DOHH2 (cell line): ENCODE results near the gene FBXO4.

Source experiments
- H3F3A ChIP-seq: fragments of 200-600 bp; sonication (generic), shearing (Covaris generic); 2 replicates; pipeline ENCODE4 v1.6.0; 2016; ENCODE audit warnings: antibody characterized with exemption, mild to moderate bottlenecking; ENCODE audit not compliant: control insufficient read depth, insufficient read depth
- H3K27ac ChIP-seq: fragments of 200-600 bp; sonication (generic); 2 replicates; pipeline ENCODE4 v1.5.1; 2014; ENCODE audit warnings: low read depth, mild to moderate bottlenecking, low read length, moderate library complexity
- H3K27me3 ChIP-seq: fragments of 200-600 bp; sonication (generic); 2 replicates; pipeline ENCODE4 v1.6.1; 2014; ENCODE audit warnings: mild to moderate bottlenecking, low read length, mixed read lengths; ENCODE audit not compliant: control insufficient read depth
- H3K36me3 ChIP-seq: fragments of 200-600 bp; sonication (generic); 2 replicates; pipeline ENCODE4 v1.6.1; 2014; ENCODE audit warnings: mild to moderate bottlenecking, low read length, moderate library complexity, mixed read lengths; ENCODE audit not compliant: control insufficient read depth
- H3K4me1 ChIP-seq: fragments of 200-600 bp; sonication (generic); 2 replicates; pipeline ENCODE4 v1.6.1; 2014; ENCODE audit warnings: mild to moderate bottlenecking, low read length, mixed read lengths; ENCODE audit not compliant: control insufficient read depth
- H3K4me2 ChIP-seq: fragments of 200-600 bp; sonication (generic); 2 replicates; pipeline ENCODE4 v1.6.0; 2014; ENCODE audit warnings: mild to moderate bottlenecking, low read length, moderate library complexity
- H3K4me3 ChIP-seq: fragments of 200-600 bp; sonication (generic); 2 replicates; pipeline ENCODE4 v1.5.1; 2014; ENCODE audit warnings: mild to moderate bottlenecking, low read length, mixed read lengths
- H3K79me2 ChIP-seq: fragments of 200-600 bp; sonication (generic); 2 replicates; pipeline ENCODE4 v1.6.1; 2014; ENCODE audit warnings: mild to moderate bottlenecking, low read length, mixed read lengths; ENCODE audit not compliant: control insufficient read depth
- H3K9me2 ChIP-seq: fragments of 200-600 bp; sonication (generic); replicated peaks from 2 replicates; pipeline ENCODE4 v1.6.1; 2014; ENCODE audit warnings: mild to moderate bottlenecking, low read length, mixed read lengths; ENCODE audit not compliant: control insufficient read depth
- H3K9me3 ChIP-seq: fragments of 200-600 bp; sonication (generic); 2 replicates; pipeline ENCODE4 v1.6.1; 2014; ENCODE audit warnings: antibody characterized with exemption, low read length, mixed read lengths; ENCODE audit not compliant: control insufficient read depth, insufficient read depth
- H4K20me1 ChIP-seq: fragments of 200-600 bp; sonication (generic); 2 replicates; pipeline ENCODE4 v1.6.0; 2014; ENCODE audit warnings: low read depth, mild to moderate bottlenecking, antibody characterized with exemption, low read length, moderate library complexity; ENCODE audit not compliant: control insufficient read depth, insufficient read depth
- EZH2phosphoT487 ChIP-seq: fragments of 200-600 bp; sonication (generic); IDR thresholded peaks from 2 replicates; pipeline ENCODE4 v1.6.1; 2017; ENCODE audit warnings: borderline replicate concordance, mild to moderate bottlenecking, antibody characterized with exemption, low read length, moderate library complexity, mixed read lengths
- TF ChIP-seq, protein P1 (sequence below): fragments of 200-600 bp; sonication (generic); IDR thresholded peaks from one replicate; pipeline ENCODE4 v1.5.1; 2014; ENCODE audit warnings: antibody characterized with exemption, mild to moderate bottlenecking, low read depth, low read length; ENCODE audit not compliant: poor library complexity, severe bottlenecking

Gene FBXO4

DNA sequence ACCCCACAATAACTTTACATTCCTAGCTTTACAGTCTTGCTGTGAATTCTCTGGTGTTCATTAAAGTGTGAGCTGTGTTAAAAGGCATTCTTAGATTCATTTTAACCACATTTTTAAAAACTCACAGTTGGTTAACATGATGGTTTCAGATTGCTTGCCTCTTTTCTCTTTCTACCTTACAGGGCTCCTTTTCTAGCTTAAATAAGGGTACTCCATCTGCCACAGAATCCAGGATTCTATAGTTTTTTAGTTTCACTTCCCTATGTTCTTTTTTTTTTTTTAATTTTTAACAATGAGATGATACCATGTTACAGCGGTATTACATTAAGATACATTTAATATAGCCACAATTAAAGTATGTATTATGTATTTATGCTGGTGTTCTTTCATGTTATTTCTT, 3.9 kb upstream of the FBXO4 start:
- H3F3A ChIP-seq = peaks cover 17% of the 10 kb centered on the region
- no peaks in the 10 kb centered on the region for H3K9me3 ChIP-seq
- H4K20me1 ChIP-seq = no peaks in the 10 kb centered on the region
- TF ChIP-seq EZH2phosphoT487 = no peak
- TF ChIP-seq, protein P1, sequence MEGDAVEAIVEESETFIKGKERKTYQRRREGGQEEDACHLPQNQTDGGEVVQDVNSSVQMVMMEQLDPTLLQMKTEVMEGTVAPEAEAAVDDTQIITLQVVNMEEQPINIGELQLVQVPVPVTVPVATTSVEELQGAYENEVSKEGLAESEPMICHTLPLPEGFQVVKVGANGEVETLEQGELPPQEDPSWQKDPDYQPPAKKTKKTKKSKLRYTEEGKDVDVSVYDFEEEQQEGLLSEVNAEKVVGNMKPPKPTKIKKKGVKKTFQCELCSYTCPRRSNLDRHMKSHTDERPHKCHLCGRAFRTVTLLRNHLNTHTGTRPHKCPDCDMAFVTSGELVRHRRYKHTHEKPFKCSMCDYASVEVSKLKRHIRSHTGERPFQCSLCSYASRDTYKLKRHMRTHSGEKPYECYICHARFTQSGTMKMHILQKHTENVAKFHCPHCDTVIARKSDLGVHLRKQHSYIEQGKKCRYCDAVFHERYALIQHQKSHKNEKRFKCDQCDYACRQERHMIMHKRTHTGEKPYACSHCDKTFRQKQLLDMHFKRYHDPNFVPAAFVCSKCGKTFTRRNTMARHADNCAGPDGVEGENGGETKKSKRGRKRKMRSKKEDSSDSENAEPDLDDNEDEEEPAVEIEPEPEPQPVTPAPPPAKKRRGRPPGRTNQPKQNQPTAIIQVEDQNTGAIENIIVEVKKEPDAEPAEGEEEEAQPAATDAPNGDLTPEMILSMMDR = no peak
- peak overlapping the region; percentile 38 for H3K4me2 ChIP-seq
- H3K4me3 ChIP-seq = peak overlapping the region; percentile 2; the same call in 1 of the 2 replicates
- H3K27ac ChIP-seq = peak overlapping the region; percentile 9; the same call in 1 of the 2 replicates
- no peaks in the 10 kb centered on the region for H3K27me3 ChIP-seq
- H3K79me2 ChIP-seq = peaks cover 10% of the 10 kb centered on the region
- peaks cover 40% of the 10 kb centered on the region for H3K4me1 ChIP-seq
- H3K9me2 ChIP-seq = no peaks in the 10 kb centered on the region
- peaks cover 52% of the 10 kb centered on the region for H3K36me3 ChIP-seq

- H3K4me2 ChIP-seq = peak overlapping the region; percentile 12; the same call in 1 of the 2 replicates
- TF ChIP-seq EZH2phosphoT487 = no peak
- TF ChIP-seq, protein P1 = no peak
- H3K9me2 ChIP-seq = no peaks in the 10 kb centered on the region
- H3K36me3 ChIP-seq = peaks cover 46% of the 10 kb centered on the region
- H3K4me3 ChIP-seq = no peak overlapping the region
- H4K20me1 ChIP-seq = no peaks in the 10 kb centered on the region
- no peaks in the 10 kb centered on the region for H3K27me3 ChIP-seq
- peaks cover 17% of the 10 kb centered on the region for H3F3A ChIP-seq
- H3K79me2 ChIP-seq = peaks cover 15% of the 10 kb centered on the region
- H3K27ac ChIP-seq = 0 out of 2 replicates have a peak overlapping the region, but pooled peaks have one; percentile 5
- peaks cover 46% of the 10 kb centered on the region for H3K4me1 ChIP-seq
- H3K9me3 ChIP-seq = no peaks in the 10 kb centered on the region
Observed at GRCh38 chr5:41921874-41922273, 3.2 kb upstream of the FBXO4 start.

DNA sequence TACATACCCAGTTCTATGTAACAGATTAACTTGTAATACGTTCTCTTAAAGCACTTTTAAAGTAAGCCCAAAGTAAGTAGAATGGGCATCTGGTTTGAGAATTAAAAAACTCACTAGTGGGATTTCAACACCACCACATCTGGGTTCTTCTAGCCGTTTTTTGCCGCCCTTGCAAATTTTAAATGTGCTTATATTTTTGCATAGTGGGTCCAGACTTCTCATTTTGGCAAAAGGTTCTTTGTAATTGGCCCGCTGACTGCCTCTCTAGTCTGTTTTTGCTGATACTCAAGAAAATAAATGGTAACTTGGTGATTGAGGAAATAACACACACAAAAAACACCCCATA, 582 bp upstream of the FBXO4 start:
- Histone ChIP-seq H3K9me2 (no peaks in the 10 kb centered on the region), H3F3A (peaks cover 17% of the 10 kb centered on the region), H3K27me3 (no peaks in the 10 kb centered on the region), H3K36me3 (peaks cover 29% of the 10 kb centered on the region), H3K9me3 (no peaks in the 10 kb centered on the region), H3K4me1 (peaks cover 45% of the 10 kb centered on the region), H3K4me2 (peak overlapping the region; percentile 94), H3K27ac (peak overlapping the region; percentile 70), H3K79me2 (peaks cover 22% of the 10 kb centered on the region), H4K20me1 (no peaks in the 10 kb centered on the region), H3K4me3 (peak overlapping the region; percentile 92)
- TF ChIP-seq, protein P1 = no peak
- no peak for TF ChIP-seq EZH2phosphoT487
